OCI-LY7 (cell line): ENCODE measurements around the gene KDM2A.
"Not testable (repeated sequence)": the region's sequence is repeated elsewhere in the genome, so short reads cannot be mapped to it uniquely, and the experiment has no call there.

Experiments used
- CTCF ChIP-seq: fragments of 200-600 bp; sonication (generic); conservative IDR thresholded peaks from 2 replicates; pipeline ENCODE4 v1.5.1; 2014; ENCODE audit warnings: mild to moderate bottlenecking, antibody characterized with exemption, low read length, moderate library complexity, mixed read lengths
- EZH2phosphoT487 ChIP-seq: fragments of 200-600 bp; sonication (generic); IDR thresholded peaks from 2 replicates; pipeline ENCODE4 v1.6.1; 2018; ENCODE audit warnings: low read depth, borderline replicate concordance, mild to moderate bottlenecking, mixed run types, antibody characterized with exemption, low read length, moderate library complexity, mixed read lengths

GRCh38 chr11:67198781-67199180 is 79.7 kb downstream of the KDM2A start:
- not testable (repeated sequence) for TF ChIP-seq CTCF, EZH2phosphoT487
